Subcutaneous adipose tissue (tissue), 4 donors: ENCODE measurements around the gene NXPH1. TPM values are rescaled to one million over a fixed set of nuclear protein-coding genes. Genes with fewer than 3 reads are reported as not detected.

Experiments
- CTCF ChIP-seq: fragments of 450-650 bp; IDR thresholded peaks from one replicate; pipeline ENCODE4 v1.5.1; 2016; ENCODE audit warnings: low read depth, mild to moderate bottlenecking, control low read depth, antibody characterized with exemption, moderate library complexity
- total RNA-seq, 4 donors: library from RNA; depleted of rRNA; stranded (reverse); fragments of >200 nt; gene quantifications; one replicate each; pipeline ENCODE4 v1.1.0, GENCODE V29; 2016

The NXPH1 gene
- total RNA-seq, 4 donors from 2014 or later = not detected

- TF ChIP-seq CTCF = no peak
These were observed 345.1 kb downstream of the NXPH1 start for GRCh38 chr7:8778459-8778858.

- no peak for TF ChIP-seq CTCF
These were observed 347.8 kb downstream of the NXPH1 start for GRCh38 chr7:8781166-8781565.

- no peak for TF ChIP-seq CTCF
These were observed 349.8 kb downstream of the NXPH1 start for GRCh38 chr7:8783229-8783628.

- TF ChIP-seq CTCF = no peak
These were observed 351.7 kb downstream of the NXPH1 start for GRCh38 chr7:8785081-8785480.

- no peak for TF ChIP-seq CTCF
These were observed 367.6 kb downstream of the NXPH1 start for GRCh38 chr7:8800986-8801385.

Other genes starting within 250 kb of the NXPH1 start
- 10 to 100 TPM; 20.9 to 55.4 (median 34.3) TPM for gene ICA1, start 171.4 kb upstream of the NXPH1 start, total RNA-seq